GM19193 (cell line): ENCODE data around the gene FAM83D.
A peak's percentile ranks its signal among the peaks of the same experiment; 100 is the strongest.

ENCODE experiments used
- POLR2A ChIP-seq: IDR thresholded peaks from 4 replicates; pipeline ENCODE4 v1.6.1; 2011; ENCODE audit not compliant: insufficient read depth, insufficient read length; ENCODE audit errors: extremely low read depth

Gene FAM83D

DNA sequence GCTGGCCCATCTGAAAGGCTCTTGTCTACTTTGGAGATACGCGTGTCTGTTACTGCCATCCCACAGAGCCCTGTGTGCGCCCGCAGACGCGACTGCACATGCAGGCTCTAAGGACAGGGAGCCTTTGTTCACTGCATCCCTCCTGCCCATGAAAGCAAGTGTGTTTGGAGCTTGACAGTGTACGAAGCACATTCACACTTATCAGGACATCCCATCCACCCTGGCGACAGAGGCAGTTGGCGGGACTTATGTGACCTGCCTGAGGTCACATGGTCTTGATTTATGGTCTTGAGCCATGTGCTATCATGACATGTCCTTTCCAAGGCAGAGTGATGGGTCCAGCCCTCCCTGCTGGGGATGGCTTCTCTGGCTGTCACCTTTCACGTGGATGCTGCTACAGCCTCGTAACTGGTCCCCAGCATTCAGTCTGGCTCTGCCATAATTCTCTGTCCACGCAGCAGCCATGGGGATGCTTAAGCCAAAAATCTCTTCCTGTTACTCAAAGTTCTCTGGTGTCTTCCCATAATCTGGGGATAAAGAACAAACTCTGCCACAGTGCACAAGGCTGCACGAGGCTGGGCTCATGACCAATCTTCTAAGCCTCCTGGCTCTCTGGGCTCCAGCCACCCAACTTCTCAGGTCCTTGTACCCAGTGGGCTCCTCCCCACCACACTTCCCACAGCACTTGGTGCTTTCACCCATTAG is 36.3 kb upstream of the FAM83D start:
- no peak for TF ChIP-seq POLR2A

GRCh38 chr20:38890497-38890818 is 35.8 kb upstream of the FAM83D start:
- no peak for TF ChIP-seq POLR2A

GRCh38 chr20:38892091-38892981 is 33.9 kb upstream of the FAM83D start:
- TF ChIP-seq POLR2A, result no peak

DNA sequence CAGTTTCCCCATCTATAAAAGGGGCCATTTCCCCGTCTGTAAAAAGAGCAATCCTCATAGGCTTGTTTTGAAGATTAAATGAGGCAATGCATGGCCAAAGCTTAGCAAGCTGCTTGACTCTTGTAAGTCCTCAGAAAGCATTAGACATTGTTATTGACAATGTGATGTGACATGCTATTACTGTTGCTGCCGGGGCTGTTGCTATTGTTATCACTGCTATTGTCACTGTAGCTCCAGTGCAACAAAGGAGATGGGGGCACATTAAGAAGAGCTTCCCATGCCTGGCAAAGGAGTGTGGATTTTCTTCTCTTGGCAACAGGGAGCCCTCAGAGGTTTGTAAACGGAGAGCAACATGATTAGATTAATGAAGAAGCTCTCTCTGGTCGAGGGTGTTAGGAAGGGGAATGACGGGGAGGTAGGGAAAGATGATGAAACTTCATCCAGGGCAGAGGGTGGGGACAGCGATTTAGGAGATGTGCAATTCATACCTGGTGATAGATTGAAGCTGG is 33.1 kb upstream of the FAM83D start:
- TF ChIP-seq POLR2A, result no peak

- TF ChIP-seq POLR2A, result no peak
Observed at GRCh38 chr20:38893565-38894090, 32.6 kb upstream of the FAM83D start.

- TF ChIP-seq POLR2A, result no peak
Observed at GRCh38 chr20:38894091-38894847, 31.9 kb upstream of the FAM83D start.

- TF ChIP-seq POLR2A, result no peak
Observed at GRCh38 chr20:38895098-38895949, 30.9 kb upstream of the FAM83D start.

DNA sequence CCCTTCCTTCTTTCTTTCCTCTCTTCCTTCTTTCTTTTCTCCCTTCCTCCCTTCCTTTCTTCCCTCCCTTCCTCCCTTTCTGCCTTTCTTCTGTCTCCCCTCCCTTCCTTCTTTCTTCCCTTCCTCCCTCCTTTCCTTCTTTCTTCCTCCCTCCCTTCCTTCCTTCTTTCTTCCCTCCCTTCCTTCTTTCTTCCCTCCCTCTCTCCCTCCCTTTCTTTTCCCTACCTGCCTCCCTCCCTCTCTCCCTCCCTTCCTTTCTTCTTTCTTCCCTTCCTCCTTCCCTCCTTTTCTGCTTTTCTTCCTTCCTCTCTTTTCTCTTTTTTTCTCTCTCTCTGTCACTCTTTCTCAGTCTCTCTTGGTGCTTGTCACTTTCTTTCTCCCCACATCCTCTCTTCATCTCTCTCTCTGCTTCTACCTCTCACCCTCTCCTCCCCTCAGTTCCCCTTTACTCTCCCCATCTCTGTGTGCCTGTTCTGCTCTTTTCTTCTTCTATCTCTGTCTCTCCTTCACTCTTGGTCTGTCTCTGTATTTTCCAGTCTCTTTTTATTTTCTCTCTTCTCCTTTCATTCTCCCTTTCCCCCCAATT is 30.1 kb upstream of the FAM83D start:
- TF ChIP-seq POLR2A, result no peak

DNA sequence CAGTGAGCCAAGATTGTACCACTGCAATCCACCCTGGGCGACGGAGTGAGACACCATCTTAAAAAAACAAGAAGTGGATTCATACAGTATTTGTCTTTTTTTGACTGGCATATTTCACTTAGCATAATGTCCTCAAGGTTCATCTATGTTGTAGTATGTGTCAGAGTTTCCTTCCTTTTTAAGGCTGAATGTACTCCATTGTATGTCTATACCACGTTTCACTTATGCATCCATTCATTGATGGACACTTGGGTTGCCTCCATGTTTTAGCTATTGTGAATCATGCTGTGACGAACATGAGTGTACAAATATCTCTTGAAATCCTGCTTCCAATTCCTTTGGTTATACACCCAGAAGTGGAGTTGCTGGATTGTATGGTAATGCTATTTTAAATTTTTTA is 28.9 kb upstream of the FAM83D start:
- TF ChIP-seq POLR2A, result no peak

- peak; percentile 23 for TF ChIP-seq POLR2A
Observed at GRCh38 chr20:38900606-38901005, 25.6 kb upstream of the FAM83D start.

GRCh38 chr20:38902601-38903000 is 23.6 kb upstream of the FAM83D start:
- peak; percentile 4 for TF ChIP-seq POLR2A

- TF ChIP-seq POLR2A, result no peak
Observed at GRCh38 chr20:38903335-38903734, 22.9 kb upstream of the FAM83D start.

- no peak for TF ChIP-seq POLR2A
Observed at GRCh38 chr20:38905375-38905774, 20.8 kb upstream of the FAM83D start.

DNA sequence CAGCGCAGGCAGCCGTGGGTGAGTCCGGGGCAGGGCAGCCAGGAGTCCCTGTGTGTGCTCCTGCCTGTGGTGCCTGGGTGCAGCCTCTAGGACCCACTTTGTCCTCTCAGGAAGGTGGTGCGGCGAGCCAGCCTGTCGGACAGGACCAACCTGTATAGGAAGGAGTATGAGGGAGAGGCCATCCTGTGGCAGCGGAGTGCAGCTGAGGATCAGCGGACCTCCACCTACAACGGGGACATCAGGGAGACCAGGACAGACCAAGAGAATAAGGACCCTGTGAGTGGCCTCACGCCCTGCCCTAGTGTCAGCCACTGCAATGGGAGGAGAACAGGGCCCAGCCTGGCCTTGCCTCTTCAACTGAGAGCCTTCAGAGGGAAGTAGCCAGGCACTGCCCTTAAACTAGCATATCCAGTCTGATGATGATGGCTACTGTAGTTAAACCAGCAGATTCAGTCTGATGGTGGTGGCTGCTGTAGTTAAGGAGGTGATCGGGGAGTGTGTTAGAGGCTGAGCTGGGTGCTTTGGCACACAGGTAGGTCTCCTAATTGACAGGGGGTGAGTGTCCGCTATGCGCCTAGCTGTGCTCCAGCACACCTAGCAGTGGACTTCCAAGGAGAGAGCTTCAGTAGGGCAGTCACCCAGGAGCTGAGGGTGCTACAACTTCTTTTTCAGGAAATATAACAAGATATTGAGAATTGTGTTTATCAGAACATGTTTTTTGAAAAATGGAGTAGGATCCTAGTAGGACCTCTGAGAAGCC is 18.1 kb upstream of the FAM83D start:
- no peak for TF ChIP-seq POLR2A

DNA sequence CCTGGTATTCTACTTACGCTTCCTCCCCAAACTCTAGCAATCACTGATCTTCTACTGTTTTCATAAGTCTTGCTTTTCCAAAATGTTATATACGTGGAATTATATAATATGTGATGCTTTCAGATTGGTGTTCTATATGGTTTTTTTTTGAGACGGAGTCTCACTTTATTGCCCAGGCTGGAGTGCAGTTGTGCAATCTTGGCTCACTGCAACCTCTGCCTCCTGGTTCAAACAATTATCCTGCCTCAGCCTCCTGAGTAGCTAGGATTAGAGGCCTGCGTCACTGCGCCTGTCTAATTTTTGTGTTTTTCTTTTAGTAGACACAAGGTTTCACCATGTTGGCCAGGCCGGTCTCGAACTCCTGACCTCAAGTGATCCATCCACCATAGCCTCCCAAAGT is 10.9 kb upstream of the FAM83D start:
- TF ChIP-seq POLR2A, result no peak
